ENCODE measurements around the gene ZMYND8. TPM values are rescaled to one million over a fixed set of nuclear protein-coding genes. Genes with fewer than 3 reads are reported as not detected.

Gene ZMYND8
- total and polyA plus RNA-seq, 2 of the 8 experiments (the other 6 are each of a cell fraction or from before 2014, with no cell fraction given): 50.5 to 163 TPM

DNA sequence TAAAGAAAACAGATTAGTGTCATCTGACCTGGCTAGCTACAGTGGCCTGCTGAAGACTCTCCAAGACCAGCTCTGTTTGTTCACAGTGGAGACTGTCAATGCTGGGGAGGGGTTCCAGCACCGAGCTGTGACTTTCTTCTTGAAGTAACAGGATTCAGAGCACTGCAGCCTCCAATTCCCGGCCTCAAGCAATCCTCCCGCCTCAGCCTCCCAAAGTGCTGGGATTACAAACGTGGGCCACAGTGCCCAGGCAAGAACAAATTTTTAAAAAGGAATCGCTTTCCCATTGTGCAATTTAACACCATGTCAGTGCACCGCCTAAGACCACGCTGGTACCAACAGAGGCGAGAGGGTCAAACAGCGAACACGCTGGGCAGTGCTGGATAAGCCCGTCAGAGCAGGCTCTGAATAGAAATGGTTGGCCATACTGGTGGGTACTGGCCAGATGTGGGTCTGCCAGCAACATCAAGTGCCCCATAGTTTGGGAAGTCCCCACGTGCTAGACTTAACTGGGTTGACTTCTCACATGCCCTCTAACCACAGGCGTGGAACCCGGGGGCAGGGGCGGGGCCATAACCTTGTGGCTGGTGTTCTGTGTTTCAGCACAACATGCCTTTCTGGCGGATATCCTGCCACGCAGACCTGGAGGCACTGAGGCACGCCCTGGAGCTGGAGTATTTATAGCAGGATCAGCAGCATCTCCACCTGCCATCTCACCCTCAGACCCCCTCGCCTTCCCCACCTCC lies 168.9 kb downstream of the ZMYND8 start:
- no peak overlapping the region for H3K27ac ChIP-seq (ENCODE audit: low read depth, low read length)
- CTCF ChIA-PET (ENCODE audit: partially characterized antibody): interaction anchor here (0.6 to 1.2 kb wide), 6 partner anchors 9 to 1781 kb away, joined by 3 to 7 read pairs (median 4); no protein-coding TSS in a partner anchor
- TF ChIP-seq EP300 (IDR thresholded peaks at IDR 0.05; ENCODE audit: borderline replicate concordance in 1 of 2, low read depth in 2 of 2, low read length in 2 of 2): no peak
- no peak for TF ChIP-seq SP2 (IDR thresholded peaks at IDR 0.05; ENCODE audit: low read length)
- TF ChIP-seq, protein P1, sequence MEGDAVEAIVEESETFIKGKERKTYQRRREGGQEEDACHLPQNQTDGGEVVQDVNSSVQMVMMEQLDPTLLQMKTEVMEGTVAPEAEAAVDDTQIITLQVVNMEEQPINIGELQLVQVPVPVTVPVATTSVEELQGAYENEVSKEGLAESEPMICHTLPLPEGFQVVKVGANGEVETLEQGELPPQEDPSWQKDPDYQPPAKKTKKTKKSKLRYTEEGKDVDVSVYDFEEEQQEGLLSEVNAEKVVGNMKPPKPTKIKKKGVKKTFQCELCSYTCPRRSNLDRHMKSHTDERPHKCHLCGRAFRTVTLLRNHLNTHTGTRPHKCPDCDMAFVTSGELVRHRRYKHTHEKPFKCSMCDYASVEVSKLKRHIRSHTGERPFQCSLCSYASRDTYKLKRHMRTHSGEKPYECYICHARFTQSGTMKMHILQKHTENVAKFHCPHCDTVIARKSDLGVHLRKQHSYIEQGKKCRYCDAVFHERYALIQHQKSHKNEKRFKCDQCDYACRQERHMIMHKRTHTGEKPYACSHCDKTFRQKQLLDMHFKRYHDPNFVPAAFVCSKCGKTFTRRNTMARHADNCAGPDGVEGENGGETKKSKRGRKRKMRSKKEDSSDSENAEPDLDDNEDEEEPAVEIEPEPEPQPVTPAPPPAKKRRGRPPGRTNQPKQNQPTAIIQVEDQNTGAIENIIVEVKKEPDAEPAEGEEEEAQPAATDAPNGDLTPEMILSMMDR (IDR thresholded peaks at IDR 0.05; ENCODE audit: control extremely low read depth in 1 of 3, insufficient read depth in 1 of 3, low read depth in 1 of 3, low read length in 3 of 3): no peak
- TF ChIP-seq NANOG (IDR thresholded peaks at IDR 0.05; ENCODE audit: insufficient read depth, low read depth, low read length, poor library complexity, severe bottlenecking): no peak
- TF ChIP-seq TBP (IDR thresholded peaks at IDR 0.05; ENCODE audit: low read depth, low read length): no peak
- TF ChIP-seq TEAD4 (IDR thresholded peaks at IDR 0.05; ENCODE audit: low read depth, low read length): no peak
- no peak for TF ChIP-seq ASH2L (IDR thresholded peaks at IDR 0.05; ENCODE audit: low read length)

More for the DNA sequence above, 168.9 kb downstream of the ZMYND8 start:
- Histone ChIP-seq H3K4me3 (ENCODE audit: extremely low read depth in 1 of 4, insufficient read depth in 2 of 4, low read depth in 3 of 4, low read length in 4 of 4) (no peak overlapping the region), H2BK15ac (ENCODE audit: low read length) (no peak overlapping the region), H3K56ac (replicated peaks; ENCODE audit: insufficient read length, low read depth, low read length) (no peak overlapping the region), H3K79me1 (ENCODE audit: low read depth, low read length) (no peaks in the 10 kb centered on the region), H4K8ac (ENCODE audit: extremely low read depth, insufficient read depth, low read length) (no peak overlapping the region; the same call in 1 of the 2 replicates), H3K23ac (ENCODE audit: insufficient read length) (no peak overlapping the region), H3K4me2 (ENCODE audit: insufficient read depth in 1 of 2, low read depth in 2 of 2, low read length in 2 of 2) (no peak overlapping the region), H3K79me2 (ENCODE audit: control insufficient read depth in 1 of 2, insufficient read depth in 2 of 2, low read length in 2 of 2) (no peaks in the 10 kb centered on the region), H3K9me3 (ENCODE audit: insufficient read depth in 2 of 2, low read depth in 1 of 2, low read length in 1 of 2) (no peaks in the 10 kb centered on the region), H3K27me3 (replicated peaks in 1 of 4; ENCODE audit: control insufficient read depth in 3 of 4, extremely low read depth in 1 of 4, insufficient read depth in 3 of 4, low read length in 3 of 4) (no peaks in the 10 kb centered on the region; a peak in 1 of 7 replicates), H4K5ac (ENCODE audit: insufficient read length, low read depth, low read length) (no peak overlapping the region), H3K4me1 (replicated peaks in 1 of 4; ENCODE audit: control insufficient read depth in 3 of 4, insufficient read depth in 4 of 4, low read length in 3 of 4) (peaks cover 0 to 2% (median 0%) of the 10 kb centered on the region in 4 experiments; a peak in 1 of 7 replicates), H3K4ac (replicated peaks; ENCODE audit: insufficient read length, low read depth, low read length) (no peak overlapping the region), H2BK12ac (ENCODE audit: low read depth, low read length) (no peak overlapping the region), H2BK5ac (ENCODE audit: low read depth, low read length) (no peak overlapping the region), H3K9ac (replicated peaks in 1 of 4; ENCODE audit: extremely low read depth in 1 of 4, low read depth in 3 of 4, low read length in 3 of 4) (no peak overlapping the region), H2BK120ac (replicated peaks; ENCODE audit: low read depth, low read length) (no peak overlapping the region), H3K36me3 (ENCODE audit: control insufficient read depth in 2 of 4, insufficient read depth in 4 of 4, low read length in 3 of 4) (no peaks in the 10 kb centered on the region), H2AK5ac (ENCODE audit: low read depth, low read length) (no peak overlapping the region), H2BK20ac (ENCODE audit: low read length) (no peak overlapping the region), H4K91ac (replicated peaks; ENCODE audit: insufficient read length, low read length) (no peak overlapping the region), H3K23me2 (ENCODE audit: low read depth, low read length) (peaks cover 11% of the 10 kb centered on the region; the same call in 1 of the 2 replicates), H3K14ac (ENCODE audit: insufficient read length) (no peak overlapping the region), H3K18ac (ENCODE audit: extremely low read depth, low read length) (no peak overlapping the region), H2AFZ (ENCODE audit: low read length) (no peak overlapping the region), H4K20me1 (replicated peaks in 1 of 2; ENCODE audit: control insufficient read depth in 1 of 2, insufficient read depth in 2 of 2, low read length in 2 of 2) (peaks cover 0 to 2% of the 10 kb centered on the region in 2 experiments)
- POLR2A ChIA-PET (ENCODE audit: partially characterized antibody): no interaction called here
- FAIRE-seq (no peak), DNase-seq (ENCODE audit: low read depth in 1 of 2, low spot score in 2 of 2) (no peak)
- WGBS, 2 experiments (ENCODE audit: extremely low coverage in 1 of 2, insufficient coverage in 1 of 2, insufficient read length in 1 of 2, insufficient replicate concordance in 2 of 2, low coverage in 1 of 2, low lambda C conversion rate in 2 of 2, missing lambda C conversion rate in 1 of 2): 78% methylated on average over 18 of the region's 19 CpGs; no CpG with 5 or more reads in 1 of the 2 experiments

All from H1 (cell line).